H9 (cell line): Measurements from ENCODE around the gene TMEM131. TPM values are rescaled to one million over a fixed set of nuclear protein-coding genes. Genes with fewer than 3 reads are reported as not detected.

Source experiments
- DNase-seq: peaks from one replicate; pipeline ENCODE4 v3.0.0-alpha.2; 2017
- H2AFZ ChIP-seq: one replicate; pipeline ENCODE4 v1.6.1; 2013; ENCODE audit warnings: mild to moderate bottlenecking, low read length, control low read depth, moderate library complexity
- H2AK5ac ChIP-seq: 2 replicates; pipeline ENCODE4 v1.6.1; 2013; ENCODE audit warnings: low read length, control low read depth, mixed read lengths; ENCODE audit not compliant: insufficient read length
- H2BK120ac ChIP-seq: one replicate; pipeline ENCODE4 v1.6.1; 2013; ENCODE audit warnings: low read depth, mild to moderate bottlenecking, low read length, control low read depth, inconsistent platforms; ENCODE audit not compliant: poor library complexity, severe bottlenecking
- H2BK12ac ChIP-seq: 2 replicates; pipeline ENCODE4 v1.6.1; 2013; ENCODE audit warnings: low read length, control low read depth, mixed read lengths, low read depth; ENCODE audit not compliant: insufficient read length
- H2BK15ac ChIP-seq: 2 replicates; pipeline ENCODE4 v1.6.1; 2013; ENCODE audit warnings: low read depth, low read length, control low read depth
- H2BK20ac ChIP-seq: one replicate; pipeline ENCODE4 v1.6.1; 2013; ENCODE audit warnings: low read depth, mild to moderate bottlenecking, low read length, control low read depth, inconsistent platforms; ENCODE audit not compliant: poor library complexity, severe bottlenecking
- H2BK5ac ChIP-seq: 2 replicates; pipeline ENCODE4 v1.6.1; 2013; ENCODE audit warnings: low read length, control low read depth, mixed read lengths; ENCODE audit not compliant: insufficient read length
- H3K14ac ChIP-seq: 2 replicates; pipeline ENCODE4 v1.6.1; 2013; ENCODE audit warnings: low read length, control low read depth; ENCODE audit not compliant: insufficient read depth
- H3K18ac ChIP-seq: 2 replicates; pipeline ENCODE4 v1.6.1; 2013; ENCODE audit warnings: low read depth, mild to moderate bottlenecking, mixed read lengths, low read length, control low read depth; ENCODE audit not compliant: insufficient read length
- H3K23ac ChIP-seq: 2 replicates; pipeline ENCODE4 v1.6.1; 2013; ENCODE audit warnings: low read length, control low read depth, mixed read lengths, low read depth; ENCODE audit not compliant: insufficient read length
- H3K23me2 ChIP-seq: 2 replicates; pipeline ENCODE4 v1.6.1; 2013; ENCODE audit warnings: low read depth, mild to moderate bottlenecking, mixed read lengths, low read length, control low read depth; ENCODE audit not compliant: insufficient read length, poor library complexity, severe bottlenecking
- H3K27ac ChIP-seq: 2 replicates; pipeline ENCODE4 v1.5.1; 2013; ENCODE audit warnings: low read length, control low read depth, mixed read lengths, low read depth; ENCODE audit not compliant: insufficient read length
- H3K27me3 ChIP-seq: 2 replicates; pipeline ENCODE4 v1.6.1; 2013; ENCODE audit warnings: low read length, control low read depth, inconsistent platforms; ENCODE audit not compliant: insufficient read depth
- H3K4ac ChIP-seq: 2 replicates; pipeline ENCODE4 v1.6.1; 2013; ENCODE audit warnings: low read depth, mild to moderate bottlenecking, control low read depth, inconsistent platforms, low read length, moderate library complexity
- H3K4me1 ChIP-seq: 2 replicates; pipeline ENCODE4 v1.6.1; 2013; ENCODE audit warnings: low read length, control low read depth, inconsistent platforms; ENCODE audit not compliant: insufficient read depth
- H3K4me2 ChIP-seq: 2 replicates; pipeline ENCODE4 v1.6.1; 2013; ENCODE audit warnings: low read length, control low read depth, mixed read lengths; ENCODE audit not compliant: insufficient read length, insufficient read depth
- H3K56ac ChIP-seq: 2 replicates; pipeline ENCODE4 v1.6.1; 2013; ENCODE audit warnings: low read depth, mild to moderate bottlenecking, mixed read lengths, low read length, control low read depth; ENCODE audit not compliant: insufficient read length
- H3K79me1 ChIP-seq: 2 replicates; pipeline ENCODE4 v1.6.1; 2013; ENCODE audit warnings: low read depth, mild to moderate bottlenecking, moderate library complexity, low read length, control low read depth, inconsistent platforms; ENCODE audit not compliant: insufficient read depth, poor library complexity, severe bottlenecking
- H3K79me2 ChIP-seq: 2 replicates; pipeline ENCODE4 v1.6.1; 2013; ENCODE audit warnings: low read length, control low read depth, inconsistent platforms; ENCODE audit not compliant: insufficient read depth
- H3K9ac ChIP-seq: 2 replicates; pipeline ENCODE4 v1.6.1; 2013; ENCODE audit warnings: low read length, control low read depth, mixed read lengths; ENCODE audit not compliant: insufficient read length; ENCODE audit errors: extremely low read depth
- H3K9me3 ChIP-seq: one replicate; pipeline ENCODE4 v1.6.1; 2013; ENCODE audit warnings: low read depth, low read length, inconsistent platforms; ENCODE audit not compliant: control insufficient read depth
- H3T11ph ChIP-seq: one replicate; pipeline ENCODE4 v1.6.1; 2013; ENCODE audit warnings: mild to moderate bottlenecking, low read length, control low read depth, inconsistent platforms
- H4K20me1 ChIP-seq: one replicate; pipeline ENCODE4 v1.6.1; 2013; ENCODE audit not compliant: control insufficient read depth, insufficient read length, insufficient read depth
- H4K5ac ChIP-seq: 2 replicates; pipeline ENCODE4 v1.6.1; 2013; ENCODE audit warnings: low read depth, mild to moderate bottlenecking, mixed read lengths, low read length, control low read depth; ENCODE audit not compliant: insufficient read length
- H4K8ac ChIP-seq: replicated peaks from 2 replicates; pipeline ENCODE4 v1.6.1; 2013; ENCODE audit warnings: low read length, control low read depth, mixed read lengths, low read depth; ENCODE audit not compliant: insufficient read length
- H4K91ac ChIP-seq: 2 replicates; pipeline ENCODE4 v1.6.1; 2013; ENCODE audit warnings: low read depth, mild to moderate bottlenecking, moderate library complexity, mixed read lengths, low read length, control low read depth; ENCODE audit not compliant: insufficient read length
- H3K27ac Mint-ChIP-seq, 3 experiments: 2 replicates in 2 of 3; 3 replicates in 1 of 3; pipeline ENCODE4 v1.8.0; 2020 to 2021; ENCODE audit warnings: mixed read lengths in 3 of 3, mild to moderate bottlenecking in 1 of 3, moderate library complexity in 1 of 3
- H3K27me3 Mint-ChIP-seq: 2 replicates; pipeline ENCODE4 v1.8.0; 2021; ENCODE audit warnings: low read depth, mild to moderate bottlenecking, moderate library complexity, mixed read lengths
- H3K36me3 Mint-ChIP-seq, 3 experiments: 2 replicates in 2 of 3; 3 replicates in 1 of 3; pipeline ENCODE4 v1.8.0; 2020 to 2021; ENCODE audit warnings: low read depth in 3 of 3, mixed read lengths in 3 of 3; ENCODE audit not compliant: insufficient read depth in 1 of 3
- H3K4me1 Mint-ChIP-seq, 2 experiments: 2 replicates each; pipeline ENCODE4 v1.8.0; 2020; ENCODE audit warnings: mixed read lengths in 2 of 2
- H3K4me3 Mint-ChIP-seq, 2 experiments: 2 replicates in 1 of 2; 3 replicates in 1 of 2; pipeline ENCODE4 v1.8.0; 2020 to 2021; ENCODE audit warnings: mild to moderate bottlenecking in 2 of 2, mixed read lengths in 2 of 2, moderate library complexity in 1 of 2
- H3K9me3 Mint-ChIP-seq, 2 experiments: 2 replicates in 1 of 2; 3 replicates in 1 of 2; pipeline ENCODE4 v1.8.0; 2020; ENCODE audit warnings: mild to moderate bottlenecking in 2 of 2, mixed read lengths in 2 of 2, moderate library complexity in 1 of 2
- WGBS: extraction: QIAGEN DNeasy Blood & Tissue Kit; methylation state at CpG from one replicate; pipeline ENCODE4 v1.1.7; 2013; ENCODE audit warnings: missing lambda C conversion rate, low lambda C conversion rate, mixed read lengths; ENCODE audit not compliant: insufficient read length; ENCODE audit errors: extremely low coverage; 5-methylcytosine and 5-hydroxymethylcytosine counted together
- total RNA-seq: library from RNA; stranded (reverse); gene quantifications from 2 replicates; pipeline ENCODE4 v1.2.1, GENCODE V29; 2021
- TF ChIP-seq, protein P1 (sequence below): fragments of 200-600 bp; sonication (generic); conservative IDR thresholded peaks from 3 replicates; pipeline ENCODE4 v1.8.0; 2021; ENCODE audit warnings: antibody characterized with exemption, mild to moderate bottlenecking

Gene TMEM131
- total RNA-seq, 1 experiment from 2014 or later, result 20.9 TPM

DNA sequence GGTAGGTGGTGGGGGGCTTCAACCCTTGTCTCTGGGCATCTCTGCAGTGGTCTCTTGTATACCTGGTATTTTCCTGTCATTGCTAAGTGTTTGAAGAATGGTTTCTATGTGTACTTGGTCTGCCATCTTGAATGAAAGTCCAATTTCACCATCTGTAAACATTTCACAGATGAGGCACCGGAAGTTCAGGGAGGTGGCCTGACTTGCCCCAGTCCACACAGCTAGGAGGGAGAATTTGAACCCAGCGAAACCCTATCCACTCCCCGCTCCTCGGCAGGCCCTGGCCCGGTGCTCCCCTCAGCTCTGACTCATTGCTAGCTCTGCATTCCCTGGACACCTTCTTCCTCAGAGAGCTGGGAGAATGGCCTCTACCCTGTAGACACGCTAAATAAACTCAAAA lies 251.8 kb downstream of the TMEM131 start:
- no peak overlapping the region for H2BK5ac ChIP-seq
- no CpG with 5 or more reads among the region's 6 CpGs for WGBS
- no peak overlapping the region for H3K18ac ChIP-seq
- no peak overlapping the region for H3K4me2 ChIP-seq
- H4K20me1 ChIP-seq, result no peaks in the 10 kb centered on the region
- no peak overlapping the region for H2BK12ac ChIP-seq
- no peak overlapping the region for H3K56ac ChIP-seq
- H3T11ph ChIP-seq, result no peak overlapping the region
- H3K23me2 ChIP-seq, result no peaks in the 10 kb centered on the region
- no peak for DNase-seq
- Mint-ChIP-seq H3K4me1 (peaks cover 25% of the 10 kb centered on the region in 2 experiments), H3K36me3 (peaks cover 0 to 2% (median 0%) of the 10 kb centered on the region in 3 experiments; a peak in 2 of 7 replicates), H3K9me3 (no peaks in the 10 kb centered on the region), H3K27ac (no peak overlapping the region), H3K4me3 (no peak overlapping the region), H3K27me3 (peaks cover 10% of the 10 kb centered on the region)
- H3K27me3 ChIP-seq, result no peaks in the 10 kb centered on the region
- H3K9me3 ChIP-seq, result no peaks in the 10 kb centered on the region
- H2AK5ac ChIP-seq, result no peak overlapping the region
- H3K4me1 ChIP-seq, result no peaks in the 10 kb centered on the region
- H3K4ac ChIP-seq, result no peak overlapping the region
- H3K79me2 ChIP-seq, result no peaks in the 10 kb centered on the region
- no peak overlapping the region for H4K91ac ChIP-seq
- no peak overlapping the region for H3K23ac ChIP-seq
- H4K5ac ChIP-seq, result no peak overlapping the region
- no peak overlapping the region for H2BK120ac ChIP-seq
- no peak overlapping the region for H2BK15ac ChIP-seq
- no peaks in the 10 kb centered on the region for H3K79me1 ChIP-seq
- no peak overlapping the region for H2BK20ac ChIP-seq
- no peak overlapping the region for H2AFZ ChIP-seq
- no peak overlapping the region for H3K9ac ChIP-seq
- TF ChIP-seq, protein P1, sequence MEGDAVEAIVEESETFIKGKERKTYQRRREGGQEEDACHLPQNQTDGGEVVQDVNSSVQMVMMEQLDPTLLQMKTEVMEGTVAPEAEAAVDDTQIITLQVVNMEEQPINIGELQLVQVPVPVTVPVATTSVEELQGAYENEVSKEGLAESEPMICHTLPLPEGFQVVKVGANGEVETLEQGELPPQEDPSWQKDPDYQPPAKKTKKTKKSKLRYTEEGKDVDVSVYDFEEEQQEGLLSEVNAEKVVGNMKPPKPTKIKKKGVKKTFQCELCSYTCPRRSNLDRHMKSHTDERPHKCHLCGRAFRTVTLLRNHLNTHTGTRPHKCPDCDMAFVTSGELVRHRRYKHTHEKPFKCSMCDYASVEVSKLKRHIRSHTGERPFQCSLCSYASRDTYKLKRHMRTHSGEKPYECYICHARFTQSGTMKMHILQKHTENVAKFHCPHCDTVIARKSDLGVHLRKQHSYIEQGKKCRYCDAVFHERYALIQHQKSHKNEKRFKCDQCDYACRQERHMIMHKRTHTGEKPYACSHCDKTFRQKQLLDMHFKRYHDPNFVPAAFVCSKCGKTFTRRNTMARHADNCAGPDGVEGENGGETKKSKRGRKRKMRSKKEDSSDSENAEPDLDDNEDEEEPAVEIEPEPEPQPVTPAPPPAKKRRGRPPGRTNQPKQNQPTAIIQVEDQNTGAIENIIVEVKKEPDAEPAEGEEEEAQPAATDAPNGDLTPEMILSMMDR, result no peak
- H4K8ac ChIP-seq, result no peak overlapping the region
- no peak overlapping the region for H3K27ac ChIP-seq
- H3K14ac ChIP-seq, result no peak overlapping the region
